ENCODE measurements around the gene CTSZ.

DNA sequence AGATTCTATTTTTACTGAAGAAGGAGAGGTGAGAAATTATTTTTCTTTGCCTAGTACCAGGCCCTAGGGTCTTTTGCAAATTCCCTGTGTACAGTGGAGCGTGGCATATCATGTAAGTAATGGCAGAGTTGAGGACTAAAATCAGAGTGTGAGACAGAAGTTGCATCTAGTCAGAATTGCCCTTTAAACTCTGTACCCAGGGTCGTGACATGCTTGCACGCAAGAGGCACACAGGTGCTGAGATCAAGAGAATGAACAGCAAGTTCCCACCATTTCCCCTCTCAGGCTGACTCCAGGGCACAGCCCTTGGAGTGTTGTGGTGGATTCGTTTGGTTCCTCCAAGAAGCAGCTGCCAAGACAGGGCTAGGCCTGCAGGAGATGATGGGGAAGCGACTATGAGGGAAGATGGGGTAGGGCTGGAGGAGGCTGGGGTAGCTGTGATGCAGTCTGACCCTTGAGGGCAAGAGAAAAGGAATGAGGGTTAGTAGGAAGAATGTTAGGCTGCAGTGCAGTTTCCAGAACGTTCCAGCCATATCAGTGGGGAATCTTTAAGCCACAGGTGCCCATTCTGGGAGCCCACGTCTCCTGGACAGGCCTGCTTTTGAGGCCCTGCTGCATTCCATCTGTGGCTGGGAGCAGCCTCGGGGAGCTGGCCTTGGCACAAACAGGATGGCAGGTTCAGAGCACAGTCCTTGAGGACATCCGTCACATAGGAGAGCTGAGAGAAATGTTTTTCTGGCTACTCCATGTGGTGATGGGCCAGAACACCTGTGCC lies 19.1 kb downstream of the CTSZ start:
- TF ChIP-seq POLR2AphosphoS5 (IDR thresholded peaks at IDR 0.05; ENCODE audit: low read depth) (no peak), EZH2phosphoT487 (IDR thresholded peaks at IDR 0.05; ENCODE audit: unreplicated experiment) (no peak), EZH2 (IDR thresholded peaks at IDR 0.05; ENCODE audit: low read depth, unreplicated experiment) (no peak), CREB1 (CRISPR knock-in tag; IDR thresholded peaks at IDR 0.05; ENCODE audit: low read depth) (no peak), ZNF114 (CRISPR knock-in tag; IDR thresholded peaks at IDR 0.05) (no peak), JUNB (IDR thresholded peaks at IDR 0.05; ENCODE audit: unreplicated experiment) (no peak), STAT1 (IDR thresholded peaks at IDR 0.05; ENCODE audit: unreplicated experiment) (no peak), NANOG (IDR thresholded peaks at IDR 0.05; ENCODE audit: borderline replicate concordance) (no peak), ZNF331 (CRISPR knock-in tag; IDR thresholded peaks at IDR 0.05; ENCODE audit: low read depth) (no peak)
- TF ChIP-seq, protein P1, sequence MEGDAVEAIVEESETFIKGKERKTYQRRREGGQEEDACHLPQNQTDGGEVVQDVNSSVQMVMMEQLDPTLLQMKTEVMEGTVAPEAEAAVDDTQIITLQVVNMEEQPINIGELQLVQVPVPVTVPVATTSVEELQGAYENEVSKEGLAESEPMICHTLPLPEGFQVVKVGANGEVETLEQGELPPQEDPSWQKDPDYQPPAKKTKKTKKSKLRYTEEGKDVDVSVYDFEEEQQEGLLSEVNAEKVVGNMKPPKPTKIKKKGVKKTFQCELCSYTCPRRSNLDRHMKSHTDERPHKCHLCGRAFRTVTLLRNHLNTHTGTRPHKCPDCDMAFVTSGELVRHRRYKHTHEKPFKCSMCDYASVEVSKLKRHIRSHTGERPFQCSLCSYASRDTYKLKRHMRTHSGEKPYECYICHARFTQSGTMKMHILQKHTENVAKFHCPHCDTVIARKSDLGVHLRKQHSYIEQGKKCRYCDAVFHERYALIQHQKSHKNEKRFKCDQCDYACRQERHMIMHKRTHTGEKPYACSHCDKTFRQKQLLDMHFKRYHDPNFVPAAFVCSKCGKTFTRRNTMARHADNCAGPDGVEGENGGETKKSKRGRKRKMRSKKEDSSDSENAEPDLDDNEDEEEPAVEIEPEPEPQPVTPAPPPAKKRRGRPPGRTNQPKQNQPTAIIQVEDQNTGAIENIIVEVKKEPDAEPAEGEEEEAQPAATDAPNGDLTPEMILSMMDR (conservative IDR thresholded peaks at IDR 0.05; ENCODE audit: low read depth in 2 of 2) = no peak
- TF ChIP-seq, protein P2, sequence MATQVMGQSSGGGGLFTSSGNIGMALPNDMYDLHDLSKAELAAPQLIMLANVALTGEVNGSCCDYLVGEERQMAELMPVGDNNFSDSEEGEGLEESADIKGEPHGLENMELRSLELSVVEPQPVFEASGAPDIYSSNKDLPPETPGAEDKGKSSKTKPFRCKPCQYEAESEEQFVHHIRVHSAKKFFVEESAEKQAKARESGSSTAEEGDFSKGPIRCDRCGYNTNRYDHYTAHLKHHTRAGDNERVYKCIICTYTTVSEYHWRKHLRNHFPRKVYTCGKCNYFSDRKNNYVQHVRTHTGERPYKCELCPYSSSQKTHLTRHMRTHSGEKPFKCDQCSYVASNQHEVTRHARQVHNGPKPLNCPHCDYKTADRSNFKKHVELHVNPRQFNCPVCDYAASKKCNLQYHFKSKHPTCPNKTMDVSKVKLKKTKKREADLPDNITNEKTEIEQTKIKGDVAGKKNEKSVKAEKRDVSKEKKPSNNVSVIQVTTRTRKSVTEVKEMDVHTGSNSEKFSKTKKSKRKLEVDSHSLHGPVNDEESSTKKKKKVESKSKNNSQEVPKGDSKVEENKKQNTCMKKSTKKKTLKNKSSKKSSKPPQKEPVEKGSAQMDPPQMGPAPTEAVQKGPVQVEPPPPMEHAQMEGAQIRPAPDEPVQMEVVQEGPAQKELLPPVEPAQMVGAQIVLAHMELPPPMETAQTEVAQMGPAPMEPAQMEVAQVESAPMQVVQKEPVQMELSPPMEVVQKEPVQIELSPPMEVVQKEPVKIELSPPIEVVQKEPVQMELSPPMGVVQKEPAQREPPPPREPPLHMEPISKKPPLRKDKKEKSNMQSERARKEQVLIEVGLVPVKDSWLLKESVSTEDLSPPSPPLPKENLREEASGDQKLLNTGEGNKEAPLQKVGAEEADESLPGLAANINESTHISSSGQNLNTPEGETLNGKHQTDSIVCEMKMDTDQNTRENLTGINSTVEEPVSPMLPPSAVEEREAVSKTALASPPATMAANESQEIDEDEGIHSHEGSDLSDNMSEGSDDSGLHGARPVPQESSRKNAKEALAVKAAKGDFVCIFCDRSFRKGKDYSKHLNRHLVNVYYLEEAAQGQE (IDR thresholded peaks at IDR 0.05; ENCODE audit: unreplicated experiment) = no peak
- TF ChIP-seq, protein P3, sequence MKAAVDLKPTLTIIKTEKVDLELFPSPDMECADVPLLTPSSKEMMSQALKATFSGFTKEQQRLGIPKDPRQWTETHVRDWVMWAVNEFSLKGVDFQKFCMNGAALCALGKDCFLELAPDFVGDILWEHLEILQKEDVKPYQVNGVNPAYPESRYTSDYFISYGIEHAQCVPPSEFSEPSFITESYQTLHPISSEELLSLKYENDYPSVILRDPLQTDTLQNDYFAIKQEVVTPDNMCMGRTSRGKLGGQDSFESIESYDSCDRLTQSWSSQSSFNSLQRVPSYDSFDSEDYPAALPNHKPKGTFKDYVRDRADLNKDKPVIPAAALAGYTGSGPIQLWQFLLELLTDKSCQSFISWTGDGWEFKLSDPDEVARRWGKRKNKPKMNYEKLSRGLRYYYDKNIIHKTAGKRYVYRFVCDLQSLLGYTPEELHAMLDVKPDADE (IDR thresholded peaks at IDR 0.05) = no peak
- TF ChIP-seq, protein P4, sequence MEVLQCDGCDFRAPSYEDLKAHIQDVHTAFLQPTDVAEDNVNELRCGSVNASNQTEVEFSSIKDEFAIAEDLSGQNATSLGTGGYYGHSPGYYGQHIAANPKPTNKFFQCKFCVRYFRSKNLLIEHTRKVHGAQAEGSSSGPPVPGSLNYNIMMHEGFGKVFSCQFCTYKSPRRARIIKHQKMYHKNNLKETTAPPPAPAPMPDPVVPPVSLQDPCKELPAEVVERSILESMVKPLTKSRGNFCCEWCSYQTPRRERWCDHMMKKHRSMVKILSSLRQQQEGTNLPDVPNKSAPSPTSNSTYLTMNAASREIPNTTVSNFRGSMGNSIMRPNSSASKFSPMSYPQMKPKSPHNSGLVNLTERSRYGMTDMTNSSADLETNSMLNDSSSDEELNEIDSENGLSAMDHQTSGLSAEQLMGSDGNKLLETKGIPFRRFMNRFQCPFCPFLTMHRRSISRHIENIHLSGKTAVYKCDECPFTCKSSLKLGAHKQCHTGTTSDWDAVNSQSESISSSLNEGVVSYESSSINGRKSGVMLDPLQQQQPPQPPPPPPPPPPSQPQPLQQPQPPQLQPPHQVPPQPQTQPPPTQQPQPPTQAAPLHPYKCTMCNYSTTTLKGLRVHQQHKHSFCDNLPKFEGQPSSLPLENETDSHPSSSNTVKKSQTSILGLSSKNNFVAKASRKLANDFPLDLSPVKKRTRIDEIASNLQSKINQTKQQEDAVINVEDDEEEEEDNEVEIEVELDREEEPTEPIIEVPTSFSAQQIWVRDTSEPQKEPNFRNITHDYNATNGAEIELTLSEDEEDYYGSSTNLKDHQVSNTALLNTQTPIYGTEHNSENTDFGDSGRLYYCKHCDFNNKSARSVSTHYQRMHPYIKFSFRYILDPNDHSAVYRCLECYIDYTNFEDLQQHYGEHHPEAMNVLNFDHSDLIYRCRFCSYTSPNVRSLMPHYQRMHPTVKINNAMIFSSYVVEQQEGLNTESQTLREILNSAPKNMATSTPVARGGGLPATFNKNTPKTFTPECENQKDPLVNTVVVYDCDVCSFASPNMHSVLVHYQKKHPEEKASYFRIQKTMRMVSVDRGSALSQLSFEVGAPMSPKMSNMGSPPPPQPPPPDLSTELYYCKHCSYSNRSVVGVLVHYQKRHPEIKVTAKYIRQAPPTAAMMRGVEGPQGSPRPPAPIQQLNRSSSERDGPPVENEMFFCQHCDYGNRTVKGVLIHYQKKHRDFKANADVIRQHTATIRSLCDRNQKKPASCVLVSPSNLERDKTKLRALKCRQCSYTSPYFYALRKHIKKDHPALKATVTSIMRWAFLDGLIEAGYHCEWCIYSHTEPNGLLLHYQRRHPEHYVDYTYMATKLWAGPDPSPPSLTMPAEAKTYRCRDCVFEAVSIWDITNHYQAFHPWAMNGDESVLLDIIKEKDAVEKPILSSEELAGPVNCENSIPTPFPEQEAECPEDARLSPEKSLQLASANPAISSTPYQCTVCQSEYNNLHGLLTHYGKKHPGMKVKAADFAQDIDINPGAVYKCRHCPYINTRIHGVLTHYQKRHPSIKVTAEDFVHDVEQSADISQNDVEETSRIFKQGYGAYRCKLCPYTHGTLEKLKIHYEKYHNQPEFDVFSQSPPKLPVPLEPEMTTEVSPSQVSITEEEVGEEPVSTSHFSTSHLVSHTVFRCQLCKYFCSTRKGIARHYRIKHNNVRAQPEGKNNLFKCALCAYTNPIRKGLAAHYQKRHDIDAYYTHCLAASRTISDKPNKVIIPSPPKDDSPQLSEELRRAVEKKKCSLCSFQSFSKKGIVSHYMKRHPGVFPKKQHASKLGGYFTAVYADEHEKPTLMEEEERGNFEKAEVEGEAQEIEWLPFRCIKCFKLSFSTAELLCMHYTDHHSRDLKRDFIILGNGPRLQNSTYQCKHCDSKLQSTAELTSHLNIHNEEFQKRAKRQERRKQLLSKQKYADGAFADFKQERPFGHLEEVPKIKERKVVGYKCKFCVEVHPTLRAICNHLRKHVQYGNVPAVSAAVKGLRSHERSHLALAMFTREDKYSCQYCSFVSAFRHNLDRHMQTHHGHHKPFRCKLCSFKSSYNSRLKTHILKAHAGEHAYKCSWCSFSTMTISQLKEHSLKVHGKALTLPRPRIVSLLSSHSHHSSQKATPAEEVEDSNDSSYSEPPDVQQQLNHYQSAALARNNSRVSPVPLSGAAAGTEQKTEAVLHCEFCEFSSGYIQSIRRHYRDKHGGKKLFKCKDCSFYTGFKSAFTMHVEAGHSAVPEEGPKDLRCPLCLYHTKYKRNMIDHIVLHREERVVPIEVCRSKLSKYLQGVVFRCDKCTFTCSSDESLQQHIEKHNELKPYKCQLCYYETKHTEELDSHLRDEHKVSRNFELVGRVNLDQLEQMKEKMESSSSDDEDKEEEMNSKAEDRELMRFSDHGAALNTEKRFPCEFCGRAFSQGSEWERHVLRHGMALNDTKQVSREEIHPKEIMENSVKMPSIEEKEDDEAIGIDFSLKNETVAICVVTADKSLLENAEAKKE (CRISPR knock-in tag; IDR thresholded peaks at IDR 0.05) = no peak
